B cell (primary cell): ENCODE results near the gene ITIH1. TPM values are rescaled to one million over a fixed set of nuclear protein-coding genes. Genes with fewer than 3 reads are reported as not detected.

Experiments
- ATAC-seq: fragments of 200-7000 bp; cut with Tn5 transposase; one replicate; pipeline ENCODE4 v1.10.0; 2021; ENCODE audit warnings: low read depth, mild to moderate bottlenecking, moderate number of reproducible peaks, moderate library complexity
- CTCF ChIA-PET: fragments of 350-600 bp; sonication (Branson Sonifier 250); formaldehyde crosslinking; loops from one replicate; lab custom pipeline; 2021; ENCODE audit warnings: antibody characterized with exemption, inconsistent platforms; lab: Charles Lee
- POLR2A ChIA-PET: fragments of 350-600 bp; sonication (Branson Sonifier 250); formaldehyde crosslinking; loops from one replicate; lab custom pipeline; 2021; ENCODE audit warnings: antibody characterized with exemption; lab: Charles Lee
- DNase-seq: peaks from one replicate; pipeline ENCODE4 v3.0.0; 2013
- H2AFZ ChIP-seq: 2 replicates; pipeline ENCODE4 v1.6.1; 2012; ENCODE audit warnings: mild to moderate bottlenecking, low read depth, low read length; ENCODE audit not compliant: insufficient read depth, poor library complexity, severe bottlenecking
- H3K27ac ChIP-seq, 2 donors: 1 replicate in 1 of 2; 2 replicates in 1 of 2; pipeline ENCODE4 v1.5.1; 2012 to 2013; ENCODE audit warnings: low read length in 2 of 2, mild to moderate bottlenecking in 2 of 2, moderate library complexity in 1 of 2
- H3K27me3 ChIP-seq, 4 experiments: fragments of 200-600 bp in 1 of 4; sonication (generic) in 1 of 4; replicated peaks in 1 of 4; 1 replicate in 2 of 4; 2 replicates in 2 of 4; pipeline versions ENCODE4 v1.6.1 to v1.7.0; 2013 to 2016; ENCODE audit warnings: low read length in 3 of 4, mild to moderate bottlenecking in 2 of 4, mixed read lengths in 1 of 4, moderate library complexity in 1 of 4; ENCODE audit not compliant: insufficient read depth in 4 of 4, control insufficient read depth in 3 of 4; ENCODE audit errors: control extremely low read depth in 1 of 4
- H3K36me3 ChIP-seq, 2 experiments: replicated peaks in 1 of 2; 1 replicate in 1 of 2; 2 replicates in 1 of 2; pipeline versions ENCODE4 v1.6.1 to v1.7.1; 2013; ENCODE audit warnings: low read length in 1 of 2; ENCODE audit not compliant: insufficient read depth in 2 of 2, control insufficient read depth in 1 of 2; ENCODE audit errors: control extremely low read depth in 1 of 2, extremely low read depth in 1 of 2
- H3K4me1 ChIP-seq, 2 donors: fragments of 200-600 bp in 1 of 2; sonication (generic) in 1 of 2; 1 replicate in 1 of 2; 2 replicates in 1 of 2; pipeline versions ENCODE4 v1.5.1 to v1.6.1; 2013 to 2017; ENCODE audit warnings: low read length in 2 of 2; ENCODE audit not compliant: control insufficient read depth in 2 of 2, insufficient read depth in 2 of 2
- H3K4me2 ChIP-seq: replicated peaks from 2 replicates; pipeline ENCODE3; 2012; ENCODE audit warnings: mild to moderate bottlenecking, low read depth, low read length; ENCODE audit not compliant: poor library complexity, severe bottlenecking
- H3K4me3 ChIP-seq, 5 experiments: fragments of 200-600 bp in 1 of 5; sonication (generic) in 1 of 5; 1 replicate in 3 of 5; 2 replicates in 2 of 5; pipeline versions ENCODE4 v1.5.1 to v1.7.0; 2011 to 2016; ENCODE audit warnings: low read length in 4 of 5, mild to moderate bottlenecking in 4 of 5, low read depth in 2 of 5, control low read depth in 1 of 5, moderate library complexity in 1 of 5; ENCODE audit not compliant: insufficient read depth in 1 of 5; ENCODE audit errors: control extremely low read depth in 1 of 5, extremely low read depth in 1 of 5
- H3K79me2 ChIP-seq: fragments of 200-600 bp; sonication (generic); one replicate; pipeline ENCODE4 v1.6.0; 2016; ENCODE audit warnings: low read length; ENCODE audit not compliant: control insufficient read depth, insufficient read depth
- H3K9ac ChIP-seq: fragments of 200-600 bp; sonication (generic); 2 replicates; pipeline ENCODE4 v1.6.1; 2017; ENCODE audit warnings: mild to moderate bottlenecking, low read length, moderate library complexity
- H3K9me3 ChIP-seq, 3 donors: one replicate each; pipeline versions ENCODE4 v1.6.1 to v1.7.1; 2013; ENCODE audit warnings: low read length in 2 of 3; ENCODE audit not compliant: control insufficient read depth in 2 of 3, insufficient read depth in 1 of 3; ENCODE audit errors: control extremely low read depth in 1 of 3
- H4K20me1 ChIP-seq: 2 replicates; pipeline ENCODE4 v1.6.0; 2012; ENCODE audit warnings: mild to moderate bottlenecking, low read length; ENCODE audit not compliant: insufficient read depth, control insufficient read depth, poor library complexity, severe bottlenecking
- H3K27ac Mint-ChIP-seq: one replicate; pipeline ENCODE4 v1.8.0; 2021; ENCODE audit warnings: mixed read lengths
- H3K27me3 Mint-ChIP-seq: one replicate; pipeline ENCODE4 v1.8.0; 2021; ENCODE audit warnings: mixed read lengths
- H3K4me1 Mint-ChIP-seq: one replicate; pipeline ENCODE4 v1.8.0; 2021; ENCODE audit warnings: mixed read lengths
- H3K4me3 Mint-ChIP-seq: one replicate; pipeline ENCODE4 v1.8.0; 2021; ENCODE audit warnings: mixed read lengths
- H3K9me3 Mint-ChIP-seq: one replicate; pipeline ENCODE4 v1.8.0; 2022; ENCODE audit warnings: mixed read lengths; ENCODE audit not compliant: insufficient read depth
- EZH2 ChIP-seq: IDR thresholded peaks from 2 replicates; pipeline ENCODE4 v1.6.1; 2012; ENCODE audit warnings: borderline replicate concordance, low read depth, mild to moderate bottlenecking, moderate library complexity, low read length; ENCODE audit not compliant: insufficient read depth, poor library complexity, severe bottlenecking
- WGBS: methylation state at CpG from one replicate; pipeline ENCODE4 v1.1.5; 2013; ENCODE audit warnings: missing lambda C conversion rate; ENCODE audit not compliant: insufficient coverage; 5-methylcytosine and 5-hydroxymethylcytosine counted together
- intact Hi-C: fragments of 100-400 bp; cut with micrococcal nuclease; formaldehyde crosslinking; loops from one replicate; pipeline ENCODE4 v1.10.0; 2022
- polyA plus RNA-seq: library from polyadenylated mRNA; depleted of rRNA; stranded (reverse); fragments of >200 nt; gene quantifications from 2 replicates; pipeline ENCODE4 v1.2.3, GENCODE V29; 2012
- total RNA-seq, 2 donors: library from RNA; stranded (reverse); fragments of 120-200 nt in 1 of 2; gene quantifications; 1 replicate in 1 of 2; 2 replicates in 1 of 2; pipeline versions ENCODE4 v1.2.3 to v1.2.4, GENCODE V29; 2013 to 2022
- TF ChIP-seq, protein P1 (sequence below): fragments of 200-600 bp; IDR thresholded peaks from one replicate; pipeline ENCODE4 v1.8.0; 2022; ENCODE audit warnings: antibody characterized with exemption, mild to moderate bottlenecking

ITIH1 gene
- total and polyA plus RNA-seq, 2 donors (not counting 1 experiment from before 2014, with no cell fraction given), result 2.0 TPM; not detected in 1

DNA sequence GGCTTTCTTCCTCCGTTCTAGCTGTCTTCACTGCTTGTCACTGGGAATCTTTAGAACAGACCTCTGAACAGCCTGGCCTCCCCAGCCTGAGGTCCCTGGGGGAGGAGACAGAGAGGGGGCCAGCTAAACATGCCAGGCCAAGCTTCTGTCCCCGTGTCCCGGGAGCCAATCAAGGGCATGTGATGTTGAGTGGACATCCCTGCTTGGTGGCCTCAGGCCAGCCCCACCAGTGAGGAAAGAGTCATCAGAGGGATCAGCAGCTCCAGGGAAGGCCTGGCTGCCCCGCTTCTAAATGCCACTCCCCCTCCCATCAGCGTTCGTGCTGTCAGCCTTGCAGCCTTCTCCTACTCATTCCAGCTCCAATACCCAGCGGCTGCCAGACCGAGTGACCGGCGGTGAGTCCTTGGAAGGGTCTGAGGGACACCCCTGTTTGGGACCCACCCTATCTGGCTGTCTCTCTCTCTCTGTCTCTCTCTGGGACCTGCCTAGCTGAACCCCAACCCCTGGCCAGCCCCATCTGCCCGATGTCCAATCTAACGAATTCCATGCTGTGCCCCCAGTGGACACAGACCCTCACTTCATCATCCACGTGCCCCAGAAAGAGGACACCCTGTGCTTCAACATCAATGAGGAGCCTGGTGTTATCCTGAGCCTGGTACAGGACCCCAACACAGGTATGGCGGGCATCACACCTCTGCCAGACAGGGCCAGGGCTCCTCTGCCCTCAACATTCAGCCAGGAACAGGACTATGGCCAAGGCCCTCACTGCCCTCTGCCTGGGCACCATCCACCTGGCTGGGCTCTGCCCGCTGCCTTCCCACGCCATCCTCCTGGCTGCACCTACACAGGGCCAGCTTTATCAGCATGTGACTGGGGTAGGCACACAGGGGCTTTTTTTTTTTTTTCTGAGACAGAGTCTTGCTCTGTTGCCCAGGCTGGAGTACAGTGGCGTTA is 10.6 kb downstream of the ITIH1 start:
- Histone ChIP-seq H3K4me3 (no peak overlapping the region), H3K27me3 (no peaks in the 10 kb centered on the region), H2AFZ (no peak overlapping the region), H3K4me1 (no peaks in the 10 kb centered on the region), H3K27ac (no peak overlapping the region), H3K4me2 (no peak overlapping the region), H4K20me1 (no peaks in the 10 kb centered on the region), H3K9me3 (no peaks in the 10 kb centered on the region), H3K9ac (no peak overlapping the region), H3K79me2 (no peaks in the 10 kb centered on the region), H3K36me3 (no peaks in the 10 kb centered on the region)
- ATAC-seq, result no peak
- no peaks in the 10 kb centered on the region for H3K9me3 Mint-ChIP-seq
- CTCF ChIA-PET, result interaction anchor here (1.4 kb wide), 1 partner anchor 12 kb away, joined by 4 read pairs; no protein-coding TSS in a partner anchor
- no peak overlapping the region for H3K27ac Mint-ChIP-seq
- WGBS, result 90% methylated on average over 16 of the region's 17 CpGs
- DNase-seq, result no peak
- TF ChIP-seq EZH2, result no peak
- TF ChIP-seq, protein P1, sequence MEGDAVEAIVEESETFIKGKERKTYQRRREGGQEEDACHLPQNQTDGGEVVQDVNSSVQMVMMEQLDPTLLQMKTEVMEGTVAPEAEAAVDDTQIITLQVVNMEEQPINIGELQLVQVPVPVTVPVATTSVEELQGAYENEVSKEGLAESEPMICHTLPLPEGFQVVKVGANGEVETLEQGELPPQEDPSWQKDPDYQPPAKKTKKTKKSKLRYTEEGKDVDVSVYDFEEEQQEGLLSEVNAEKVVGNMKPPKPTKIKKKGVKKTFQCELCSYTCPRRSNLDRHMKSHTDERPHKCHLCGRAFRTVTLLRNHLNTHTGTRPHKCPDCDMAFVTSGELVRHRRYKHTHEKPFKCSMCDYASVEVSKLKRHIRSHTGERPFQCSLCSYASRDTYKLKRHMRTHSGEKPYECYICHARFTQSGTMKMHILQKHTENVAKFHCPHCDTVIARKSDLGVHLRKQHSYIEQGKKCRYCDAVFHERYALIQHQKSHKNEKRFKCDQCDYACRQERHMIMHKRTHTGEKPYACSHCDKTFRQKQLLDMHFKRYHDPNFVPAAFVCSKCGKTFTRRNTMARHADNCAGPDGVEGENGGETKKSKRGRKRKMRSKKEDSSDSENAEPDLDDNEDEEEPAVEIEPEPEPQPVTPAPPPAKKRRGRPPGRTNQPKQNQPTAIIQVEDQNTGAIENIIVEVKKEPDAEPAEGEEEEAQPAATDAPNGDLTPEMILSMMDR, result no peak
- H3K4me1 Mint-ChIP-seq, result no peaks in the 10 kb centered on the region
- intact Hi-C loops, result no loop called here
- peaks cover 4% of the 10 kb centered on the region for H3K27me3 Mint-ChIP-seq
- POLR2A ChIA-PET, result interaction anchor here (0.6 kb wide), 1 partner anchor 256 kb away, joined by 3 read pairs; no protein-coding TSS in a partner anchor
- H3K4me3 Mint-ChIP-seq, result no peak overlapping the region
